DND-41 (cell line): ENCODE results near the gene CEP126.
"Not testable (repeated sequence)": the region's sequence is repeated elsewhere in the genome, so short reads cannot be mapped to it uniquely, and the experiment has no call there.

Source experiments
- ATAC-seq: fragments of 200-7000 bp; cut with Tn5 transposase; 3 replicates; pipeline ENCODE4 v1.9.1; 2021; ENCODE audit warnings: low read depth; ENCODE audit not compliant: insufficient read depth
- DNase-seq: peaks from one replicate; pipeline ENCODE4 v3.0.0-alpha.2; 2020
- H2AFZ ChIP-seq: 2 replicates; pipeline ENCODE4 v1.6.0; 2012; ENCODE audit warnings: low read depth, low read length
- H3K27ac ChIP-seq: 2 replicates; pipeline ENCODE4 v1.5.1; 2012; ENCODE audit warnings: low read length, inconsistent platforms
- H3K27me3 ChIP-seq: fragments of 200-600 bp; sonication (generic); 2 replicates; pipeline ENCODE4 v1.6.0; 2012; ENCODE audit warnings: low read length, mild to moderate bottlenecking, inconsistent platforms; ENCODE audit not compliant: insufficient read depth, poor library complexity
- H3K36me3 ChIP-seq: 2 replicates; pipeline ENCODE4 v1.5.1; 2012; ENCODE audit warnings: low read length, inconsistent platforms; ENCODE audit not compliant: insufficient read depth
- H3K4me1 ChIP-seq: 2 replicates; pipeline ENCODE4 v1.5.1; 2012; ENCODE audit warnings: mild to moderate bottlenecking, low read length; ENCODE audit not compliant: insufficient read depth
- H3K4me2 ChIP-seq: 2 replicates; pipeline ENCODE4 v1.6.0; 2012; ENCODE audit warnings: mild to moderate bottlenecking, moderate library complexity, low read length, inconsistent platforms; ENCODE audit not compliant: insufficient read depth
- H3K4me3 ChIP-seq, 2 experiments: fragments of 200-600 bp in 1 of 2; shearing (Covaris generic) in 1 of 2; 2 replicates each; pipeline ENCODE4 v1.5.1; 2012 to 2016; ENCODE audit warnings: inconsistent platforms in 2 of 2, low read length in 2 of 2, mild to moderate bottlenecking in 2 of 2, low read depth in 1 of 2, moderate library complexity in 1 of 2
- H3K79me2 ChIP-seq: 2 replicates; pipeline ENCODE4 v1.6.0; 2012; ENCODE audit warnings: low read length, inconsistent platforms; ENCODE audit not compliant: insufficient read depth
- H3K9ac ChIP-seq: 2 replicates; pipeline ENCODE4 v1.6.0; 2012; ENCODE audit warnings: low read depth, mild to moderate bottlenecking, inconsistent platforms, low read length, moderate library complexity
- H3K9me3 ChIP-seq: 2 replicates; pipeline ENCODE4 v1.5.1; 2012; ENCODE audit warnings: low read length, moderate library complexity, mild to moderate bottlenecking, inconsistent platforms; ENCODE audit not compliant: insufficient read depth, severe bottlenecking
- H4K20me1 ChIP-seq: 2 replicates; pipeline ENCODE4 v1.6.0; 2012; ENCODE audit warnings: low read length; ENCODE audit not compliant: insufficient read depth
- EZH2 ChIP-seq: IDR thresholded peaks from 3 replicates; pipeline ENCODE4 v1.6.1; 2012; ENCODE audit warnings: borderline replicate concordance, low read depth, mild to moderate bottlenecking, moderate library complexity, low read length, inconsistent platforms; ENCODE audit not compliant: severe bottlenecking
- TF ChIP-seq, protein P1 (sequence below): IDR thresholded peaks from 2 replicates; pipeline ENCODE4 v1.5.1; 2012; ENCODE audit warnings: borderline replicate concordance, low read length, moderate library complexity, mild to moderate bottlenecking; ENCODE audit not compliant: poor library complexity, severe bottlenecking; ENCODE audit errors: extremely low read depth

CEP126 gene

DNA sequence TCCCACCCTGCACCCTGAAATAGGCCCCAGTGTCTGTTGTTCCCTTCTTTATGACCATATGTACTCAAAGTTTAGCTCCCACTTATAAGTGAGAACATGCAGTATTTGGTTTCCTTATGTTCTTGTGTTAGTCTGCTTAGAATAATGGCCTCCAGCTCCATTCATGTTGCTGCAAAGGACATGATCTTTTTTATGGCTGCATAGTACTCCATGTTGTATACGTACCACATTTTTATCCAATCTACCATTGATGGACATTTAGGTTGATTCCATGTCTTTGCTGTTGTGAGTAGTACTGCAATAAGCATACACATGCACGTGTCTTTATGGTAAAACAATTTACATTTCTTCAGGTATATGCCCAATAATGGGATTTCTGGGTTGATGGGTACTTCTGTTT lies 60.9 kb downstream of the CEP126 start:
- DNase-seq: no peak
- Histone ChIP-seq H3K36me3 (no peaks in the 10 kb centered on the region), H3K27ac (no peak overlapping the region), H3K4me3 (no peak overlapping the region), H3K9ac (no peak overlapping the region), H3K4me2 (no peak overlapping the region), H2AFZ (no peak overlapping the region), H3K79me2 (no peaks in the 10 kb centered on the region), H3K4me1 (no peaks in the 10 kb centered on the region), H3K27me3 (no peaks in the 10 kb centered on the region), H3K9me3 (no peaks in the 10 kb centered on the region), H4K20me1 (no peaks in the 10 kb centered on the region)
- TF ChIP-seq EZH2: no peak
- TF ChIP-seq, protein P1, sequence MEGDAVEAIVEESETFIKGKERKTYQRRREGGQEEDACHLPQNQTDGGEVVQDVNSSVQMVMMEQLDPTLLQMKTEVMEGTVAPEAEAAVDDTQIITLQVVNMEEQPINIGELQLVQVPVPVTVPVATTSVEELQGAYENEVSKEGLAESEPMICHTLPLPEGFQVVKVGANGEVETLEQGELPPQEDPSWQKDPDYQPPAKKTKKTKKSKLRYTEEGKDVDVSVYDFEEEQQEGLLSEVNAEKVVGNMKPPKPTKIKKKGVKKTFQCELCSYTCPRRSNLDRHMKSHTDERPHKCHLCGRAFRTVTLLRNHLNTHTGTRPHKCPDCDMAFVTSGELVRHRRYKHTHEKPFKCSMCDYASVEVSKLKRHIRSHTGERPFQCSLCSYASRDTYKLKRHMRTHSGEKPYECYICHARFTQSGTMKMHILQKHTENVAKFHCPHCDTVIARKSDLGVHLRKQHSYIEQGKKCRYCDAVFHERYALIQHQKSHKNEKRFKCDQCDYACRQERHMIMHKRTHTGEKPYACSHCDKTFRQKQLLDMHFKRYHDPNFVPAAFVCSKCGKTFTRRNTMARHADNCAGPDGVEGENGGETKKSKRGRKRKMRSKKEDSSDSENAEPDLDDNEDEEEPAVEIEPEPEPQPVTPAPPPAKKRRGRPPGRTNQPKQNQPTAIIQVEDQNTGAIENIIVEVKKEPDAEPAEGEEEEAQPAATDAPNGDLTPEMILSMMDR: no peak
- ATAC-seq: no peak

DNA sequence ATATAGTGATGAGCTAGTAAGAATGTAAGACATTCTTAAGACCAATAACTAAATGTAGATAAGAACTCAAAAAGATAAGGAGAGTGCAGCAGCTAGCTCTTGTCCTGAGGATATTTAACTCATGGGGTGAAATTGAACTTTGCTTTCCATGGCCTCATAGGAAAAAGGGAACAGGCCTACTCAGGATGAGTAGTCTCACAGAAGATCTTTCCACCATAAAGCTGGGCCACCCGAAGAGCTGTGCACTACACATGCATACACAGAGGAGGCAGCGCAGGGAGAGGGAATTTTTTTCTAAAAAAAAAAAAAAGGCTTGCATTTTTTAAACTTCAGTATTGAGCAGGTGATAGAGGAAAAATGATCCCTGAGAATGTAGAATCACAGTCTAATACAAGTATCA lies 72.6 kb downstream of the CEP126 start:
- Histone ChIP-seq H3K79me2 (no peaks in the 10 kb centered on the region), H3K4me2 (no peak overlapping the region), H3K4me3 (no peak overlapping the region), H3K9me3 (no peaks in the 10 kb centered on the region), H3K36me3 (no peaks in the 10 kb centered on the region), H4K20me1 (no peaks in the 10 kb centered on the region), H3K27me3 (no peaks in the 10 kb centered on the region), H3K4me1 (no peaks in the 10 kb centered on the region), H2AFZ (no peak overlapping the region), H3K27ac (no peak overlapping the region), H3K9ac (no peak overlapping the region)
- ATAC-seq (no peak), DNase-seq (no peak)
- no peak for TF ChIP-seq EZH2
- TF ChIP-seq, protein P1: no peak

DNA sequence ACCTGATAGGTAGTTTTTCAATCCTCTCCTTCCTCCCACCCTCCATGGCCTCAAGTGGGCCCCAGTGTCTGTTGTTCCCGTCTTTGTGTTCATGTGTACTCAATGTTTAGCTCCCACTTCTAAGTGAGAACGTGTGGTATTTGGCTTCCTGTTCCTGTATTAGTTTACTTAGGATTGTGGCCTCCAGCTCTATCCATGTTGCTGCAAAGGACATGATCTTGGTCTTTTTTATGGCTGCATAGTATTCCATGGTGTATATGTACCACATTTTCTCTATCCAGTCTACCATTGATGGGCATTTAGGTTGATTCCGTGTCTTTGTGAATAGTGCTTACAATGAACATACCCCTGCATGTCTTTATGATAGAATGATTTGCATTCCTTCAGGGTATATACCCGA lies 78.4 kb downstream of the CEP126 start:
- H3K9ac ChIP-seq: no peak overlapping the region
- no peak overlapping the region for H3K27ac ChIP-seq
- H2AFZ ChIP-seq: no peak overlapping the region
- no peaks in the 10 kb centered on the region for H3K36me3 ChIP-seq
- no peak overlapping the region for H3K4me3 ChIP-seq
- no peaks in the 10 kb centered on the region for H3K9me3 ChIP-seq
- H3K4me2 ChIP-seq: no peak overlapping the region
- ATAC-seq (no peak), DNase-seq (no peak)
- TF ChIP-seq, protein P1: no peak
- no peaks in the 10 kb centered on the region for H3K79me2 ChIP-seq
- no peaks in the 10 kb centered on the region for H3K27me3 ChIP-seq
- H4K20me1 ChIP-seq: no peaks in the 10 kb centered on the region
- H3K4me1 ChIP-seq: no peaks in the 10 kb centered on the region

DNA sequence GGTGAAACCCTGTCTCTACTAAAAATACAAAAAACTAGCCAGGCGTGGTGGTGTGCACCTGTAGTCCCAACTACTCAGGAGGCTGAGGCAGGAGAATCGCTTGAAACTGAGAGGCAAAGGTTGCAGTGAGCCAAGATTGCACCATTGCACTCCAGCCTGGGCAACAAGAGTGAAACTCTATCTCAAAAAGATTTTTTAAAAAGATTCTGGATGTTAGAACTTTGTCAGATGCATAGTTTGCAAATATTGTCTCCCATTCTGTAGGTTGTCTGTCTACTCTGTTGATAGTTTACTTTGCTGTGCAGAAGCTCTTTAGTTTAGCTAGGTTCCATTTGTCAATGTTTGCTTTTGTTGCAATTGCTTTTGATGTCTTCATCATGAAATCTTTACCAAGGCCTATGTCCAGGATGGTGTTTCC lies 79.3 kb downstream of the CEP126 start:
- not testable (repeated sequence) for H3K4me2 ChIP-seq, H3K36me3 ChIP-seq, H3K79me2 ChIP-seq, H3K27ac ChIP-seq, H3K9me3 ChIP-seq, H3K27me3 ChIP-seq, H2AFZ ChIP-seq, H3K4me3 ChIP-seq, H4K20me1 ChIP-seq, H3K9ac ChIP-seq, H3K4me1 ChIP-seq, ATAC-seq, DNase-seq
